HG03196 (cell line): ENCODE results near the gene SPEM3.

Experiments used
- ATAC-seq: cut with Tn5 transposase; IDR thresholded peaks from one replicate; pipeline ENCODE4 v1.9.1; 2021; ENCODE audit not compliant: unreplicated experiment

The SPEM3 gene

DNA sequence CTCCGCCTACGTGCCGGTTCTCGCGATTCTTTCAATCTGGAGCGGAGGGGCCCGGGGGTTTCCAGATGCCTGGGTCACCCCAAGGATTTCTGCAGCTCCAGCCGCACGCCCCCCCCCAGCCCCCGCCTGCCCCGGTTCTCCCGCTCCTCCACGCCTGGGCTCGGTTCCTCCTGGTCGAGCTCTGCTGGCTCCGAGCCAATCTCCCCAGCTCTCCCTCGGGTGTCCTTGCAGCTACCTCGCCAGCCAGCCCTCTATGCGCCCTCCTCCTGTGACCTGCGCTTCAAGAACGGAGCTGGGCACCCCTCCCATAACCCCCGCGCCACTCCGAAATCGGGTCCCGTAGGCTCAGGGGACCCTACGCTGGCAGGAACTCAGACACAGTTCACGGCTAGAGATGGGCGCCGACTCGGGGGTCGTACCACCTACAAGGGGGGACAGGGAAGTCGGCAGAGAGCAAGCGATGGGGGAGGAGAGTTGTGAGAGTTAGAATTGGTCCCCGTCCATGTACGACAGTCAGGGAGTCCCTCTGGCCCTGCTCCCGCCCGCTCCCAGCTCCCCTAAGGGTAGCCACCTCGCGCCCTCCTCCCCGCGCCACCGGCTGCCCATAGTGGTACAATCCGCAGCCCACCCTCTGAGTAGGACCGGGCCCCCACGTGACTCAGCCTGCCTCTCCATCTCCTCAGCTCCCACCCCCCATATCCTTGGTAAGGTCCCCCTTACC lies 11.6 kb downstream of the SPEM3 start:
- ATAC-seq = no peak

DNA sequence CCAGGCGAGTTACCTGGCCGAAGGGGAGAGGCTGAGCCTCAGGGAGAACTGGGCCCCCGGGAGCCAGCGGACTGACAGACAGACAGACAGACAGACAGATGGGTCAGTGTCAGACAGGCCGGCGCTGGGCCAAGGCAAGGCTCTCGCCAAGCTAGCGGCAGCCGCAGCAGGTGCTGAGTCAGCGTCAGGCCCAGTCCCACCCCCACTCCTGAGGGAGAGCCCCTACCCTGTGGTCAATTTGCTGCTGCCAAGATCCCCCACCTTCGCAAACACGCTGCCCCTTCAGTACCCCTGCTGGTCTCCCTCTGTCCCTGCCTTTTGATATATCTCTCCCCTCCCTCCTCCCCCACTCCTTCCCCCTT lies 12.2 kb downstream of the SPEM3 start:
- no peak for ATAC-seq

DNA sequence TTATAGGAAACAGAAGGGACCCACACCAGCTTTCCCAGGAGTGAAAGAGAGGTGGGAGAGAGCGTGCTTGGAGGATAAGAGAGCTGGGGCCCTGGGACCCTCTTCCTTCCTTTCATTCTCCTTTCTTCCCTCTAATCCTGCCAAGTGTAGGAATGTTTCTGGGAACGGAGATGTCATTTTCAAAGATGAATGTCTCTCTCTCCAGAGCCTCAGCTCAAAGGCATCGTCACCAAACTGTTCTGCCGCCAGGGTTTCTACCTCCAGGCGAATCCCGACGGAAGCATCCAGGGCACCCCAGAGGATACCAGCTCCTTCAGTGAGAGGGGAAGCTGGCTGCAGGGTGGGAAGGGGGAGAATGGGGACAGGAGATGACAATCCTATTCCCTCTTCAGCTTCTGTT lies 12.6 kb downstream of the SPEM3 start:
- ATAC-seq = no peak

DNA sequence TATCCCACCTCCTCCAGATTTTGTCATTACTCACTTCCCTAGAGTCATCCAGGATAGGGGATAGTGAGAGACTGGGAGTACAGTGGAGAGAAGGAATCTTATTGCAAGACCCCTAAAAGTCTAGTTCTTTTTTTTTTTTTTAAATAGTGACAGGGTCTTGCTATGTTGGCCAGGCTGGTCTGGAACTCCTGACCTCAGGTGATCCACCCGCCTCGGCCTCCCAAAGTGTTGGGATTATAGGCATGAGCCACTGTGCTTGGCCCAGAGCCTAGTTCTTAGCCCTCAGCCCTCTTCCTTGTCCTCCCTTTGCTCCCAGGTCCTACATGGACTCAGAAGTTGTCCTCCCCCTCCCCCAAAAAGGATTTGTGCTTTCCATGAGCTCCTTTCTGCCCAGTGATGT lies 13.5 kb downstream of the SPEM3 start:
- no peak for ATAC-seq

DNA sequence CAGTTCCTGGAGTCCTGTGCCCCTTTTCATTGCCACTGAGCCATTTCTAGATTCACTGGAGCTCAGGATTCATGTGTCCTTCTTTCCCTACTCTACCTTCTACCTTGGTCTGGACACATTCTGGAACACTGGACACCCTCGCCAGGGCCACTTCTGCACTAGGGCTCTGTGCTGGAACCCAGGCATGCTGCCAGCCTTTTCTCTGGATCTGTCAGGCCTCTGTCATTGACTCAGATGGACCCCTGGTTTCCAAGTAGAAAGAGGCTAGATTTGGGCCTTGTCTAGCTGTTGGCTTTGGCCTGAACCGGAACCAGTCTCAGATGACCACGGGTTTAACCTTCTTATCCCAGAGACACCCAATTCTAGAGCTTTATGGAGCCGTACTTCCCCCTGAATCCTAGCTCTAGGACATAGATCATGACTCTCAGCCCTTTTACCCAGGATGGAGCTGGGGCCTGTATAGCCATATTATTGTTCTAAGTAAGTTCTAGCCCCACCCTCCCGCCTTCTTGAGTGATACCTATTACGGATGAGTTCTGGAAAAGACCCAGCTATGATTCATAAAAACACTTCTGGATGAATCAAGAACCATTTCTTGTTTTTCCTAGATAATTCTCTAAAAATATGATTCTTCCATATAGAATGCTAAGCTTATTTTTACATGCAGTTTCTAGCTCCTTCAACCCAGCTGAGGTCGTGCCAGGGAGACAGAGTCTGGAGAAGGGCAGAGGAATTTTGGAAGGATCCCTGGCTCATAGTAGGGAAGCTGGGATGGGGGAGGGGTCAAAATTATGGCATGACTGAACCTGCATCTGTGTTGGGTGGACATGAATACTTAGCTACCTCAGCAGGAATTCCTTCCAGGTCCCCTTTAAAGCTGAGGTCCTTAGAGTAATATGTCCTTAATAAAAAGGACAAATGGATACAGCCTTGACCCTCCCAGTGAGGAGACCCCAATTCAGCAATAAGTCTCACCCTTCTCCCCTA lies 15.1 kb downstream of the SPEM3 start:
- no peak for ATAC-seq

DNA sequence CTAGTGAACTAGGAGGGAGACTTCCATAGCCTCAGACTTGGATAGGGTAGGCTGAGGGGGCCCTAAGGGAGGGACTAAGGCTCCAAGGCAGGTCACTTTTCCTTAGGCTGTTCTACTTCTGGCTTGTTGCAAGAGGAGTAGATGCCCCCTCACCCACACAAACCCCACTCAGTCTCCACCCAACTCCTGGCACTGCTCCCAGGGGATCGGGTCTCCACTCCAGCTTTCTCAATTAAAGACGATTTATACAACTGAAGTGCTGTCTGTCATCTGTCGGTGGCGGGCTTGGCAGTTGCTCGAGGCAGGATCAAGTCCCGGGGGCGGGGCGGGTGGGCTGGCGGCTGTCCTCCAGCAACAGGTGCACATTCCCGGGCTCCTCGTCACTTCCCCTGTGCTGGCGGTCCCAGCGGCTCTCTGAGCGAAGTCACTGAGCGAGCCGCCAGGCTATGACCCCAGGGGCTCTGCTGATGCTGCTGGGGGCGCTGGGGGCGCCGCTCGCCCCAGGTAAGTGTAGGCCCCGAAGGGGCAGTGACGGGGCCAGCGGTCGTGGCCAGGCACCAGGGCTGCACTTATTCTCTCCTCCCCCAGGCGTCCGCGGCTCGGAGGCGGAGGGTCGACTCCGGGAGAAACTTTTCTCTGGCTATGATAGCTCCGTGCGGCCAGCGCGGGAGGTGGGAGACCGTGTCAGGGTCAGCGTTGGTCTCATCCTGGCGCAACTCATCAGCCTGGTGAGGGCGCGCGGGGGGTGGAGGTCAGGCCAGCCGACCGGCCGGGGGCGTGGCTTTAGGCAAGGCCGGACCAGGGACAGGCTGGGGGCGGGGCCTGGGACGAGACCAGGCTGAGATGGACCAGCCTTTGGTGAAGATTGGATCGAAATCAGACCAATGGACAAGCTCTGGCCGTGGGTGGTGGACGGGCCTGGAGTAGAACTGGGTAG lies 16.3 kb downstream of the SPEM3 start, which contains the start of gene CHRNB1:
TSS of gene CHRNB1 (plus strand) at position 380 of the 937 bp plus-strand sequence. CDS start at position 447, 67 bp downstream.
- ATAC-seq = no peak

DNA sequence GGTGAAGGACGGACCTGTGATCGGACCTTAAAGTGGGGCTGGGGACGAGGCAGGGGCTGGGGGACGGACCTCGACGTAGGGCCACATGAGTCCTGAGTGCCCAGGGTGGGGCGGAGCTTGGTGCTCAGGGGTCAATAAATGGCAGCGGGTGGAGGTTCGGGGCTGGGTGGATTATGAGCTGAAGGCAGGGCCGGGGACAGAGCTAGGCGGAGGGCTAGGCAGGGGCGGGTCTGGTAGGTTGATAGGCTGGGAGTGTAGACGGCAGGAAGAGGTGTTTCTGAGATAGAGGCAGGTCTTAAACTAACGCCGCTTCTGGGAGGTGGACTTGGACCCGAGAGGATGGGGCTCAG lies 16.9 kb downstream of the SPEM3 start:
- ATAC-seq = no peak

DNA sequence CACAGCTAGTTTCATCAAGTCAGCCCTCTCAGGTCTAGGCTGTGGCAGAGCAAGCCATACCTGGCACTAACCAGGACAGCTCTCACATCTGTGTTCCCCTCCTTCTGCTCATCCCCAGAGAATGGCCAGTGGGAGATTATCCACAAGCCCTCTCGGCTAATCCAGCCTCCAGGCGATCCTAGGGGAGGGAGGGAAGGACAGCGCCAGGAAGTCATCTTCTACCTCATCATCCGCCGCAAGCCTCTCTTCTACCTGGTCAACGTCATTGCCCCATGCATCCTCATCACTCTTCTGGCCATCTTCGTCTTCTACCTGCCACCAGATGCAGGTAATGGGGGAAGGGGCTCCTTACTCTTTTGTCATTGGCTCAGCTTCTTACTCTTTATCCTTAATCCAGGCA lies 19.8 kb downstream of the SPEM3 start:
- ATAC-seq = no peak

DNA sequence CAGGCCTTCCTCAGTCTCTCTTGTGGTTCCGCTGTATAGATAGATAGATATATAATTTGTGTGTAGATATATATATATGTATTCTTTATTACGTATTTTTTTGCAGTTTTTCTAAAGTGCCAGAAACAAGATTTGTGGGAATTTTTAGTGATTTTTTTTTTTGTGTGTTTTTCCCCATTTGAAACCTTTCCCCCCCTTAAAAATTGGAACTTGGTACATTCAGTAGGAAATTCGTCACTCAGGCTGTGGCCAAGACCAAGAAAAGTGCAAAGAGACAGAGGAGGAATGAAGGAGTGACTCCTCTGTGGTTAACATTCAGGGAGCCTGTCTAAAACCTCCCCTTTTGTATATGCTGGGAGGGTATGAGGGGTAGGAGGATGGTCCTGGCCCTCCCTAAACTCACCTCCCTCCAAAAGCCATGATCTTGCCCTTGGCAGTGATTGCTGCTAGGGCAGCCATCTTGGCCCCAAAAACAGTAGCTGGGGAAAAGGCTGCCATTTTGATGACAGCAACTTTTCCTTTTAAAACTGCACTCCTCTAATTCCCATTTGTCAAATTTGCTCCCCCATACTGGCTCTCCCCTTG lies 31.4 kb downstream of the SPEM3 start:
- ATAC-seq = no peak

DNA sequence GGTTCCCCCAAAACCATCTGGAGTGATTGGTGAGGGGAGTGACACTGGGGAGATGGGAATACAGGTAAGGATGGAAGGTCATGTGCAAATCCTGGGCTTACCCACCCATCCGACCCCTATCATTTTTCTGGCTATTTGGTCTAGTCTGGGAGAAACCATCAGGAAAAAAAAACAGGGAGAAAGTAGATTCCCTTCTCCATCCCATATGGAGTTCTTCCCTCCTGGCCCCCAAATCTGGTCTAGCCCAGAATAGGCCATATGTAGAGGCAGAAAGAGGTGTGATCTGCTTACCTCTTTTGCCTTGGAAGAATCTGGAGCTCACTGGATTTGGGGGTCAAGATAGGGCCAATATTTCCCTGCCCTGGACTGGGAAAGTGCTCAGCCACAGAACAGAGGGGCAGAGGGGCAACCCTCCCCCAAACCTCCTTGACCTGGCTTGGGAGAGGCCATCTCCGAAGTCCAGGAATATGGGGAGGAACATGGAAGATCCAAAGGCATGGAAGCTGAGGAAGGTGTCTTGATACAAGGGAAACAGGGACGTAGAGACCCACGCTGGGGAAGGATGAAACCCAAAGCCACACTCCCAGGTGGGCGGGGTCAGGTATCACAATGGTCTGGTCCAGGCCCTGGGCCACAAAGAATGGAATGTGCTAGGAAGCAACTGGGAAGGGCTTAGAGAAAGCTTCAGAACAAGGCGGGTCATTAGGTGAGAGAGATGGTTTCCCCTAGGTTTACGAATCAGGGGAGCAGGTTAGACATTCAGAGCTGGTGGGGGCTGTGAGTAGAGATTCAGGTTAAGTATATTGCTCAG lies 32.4 kb downstream of the SPEM3 start:
- no peak for ATAC-seq

DNA sequence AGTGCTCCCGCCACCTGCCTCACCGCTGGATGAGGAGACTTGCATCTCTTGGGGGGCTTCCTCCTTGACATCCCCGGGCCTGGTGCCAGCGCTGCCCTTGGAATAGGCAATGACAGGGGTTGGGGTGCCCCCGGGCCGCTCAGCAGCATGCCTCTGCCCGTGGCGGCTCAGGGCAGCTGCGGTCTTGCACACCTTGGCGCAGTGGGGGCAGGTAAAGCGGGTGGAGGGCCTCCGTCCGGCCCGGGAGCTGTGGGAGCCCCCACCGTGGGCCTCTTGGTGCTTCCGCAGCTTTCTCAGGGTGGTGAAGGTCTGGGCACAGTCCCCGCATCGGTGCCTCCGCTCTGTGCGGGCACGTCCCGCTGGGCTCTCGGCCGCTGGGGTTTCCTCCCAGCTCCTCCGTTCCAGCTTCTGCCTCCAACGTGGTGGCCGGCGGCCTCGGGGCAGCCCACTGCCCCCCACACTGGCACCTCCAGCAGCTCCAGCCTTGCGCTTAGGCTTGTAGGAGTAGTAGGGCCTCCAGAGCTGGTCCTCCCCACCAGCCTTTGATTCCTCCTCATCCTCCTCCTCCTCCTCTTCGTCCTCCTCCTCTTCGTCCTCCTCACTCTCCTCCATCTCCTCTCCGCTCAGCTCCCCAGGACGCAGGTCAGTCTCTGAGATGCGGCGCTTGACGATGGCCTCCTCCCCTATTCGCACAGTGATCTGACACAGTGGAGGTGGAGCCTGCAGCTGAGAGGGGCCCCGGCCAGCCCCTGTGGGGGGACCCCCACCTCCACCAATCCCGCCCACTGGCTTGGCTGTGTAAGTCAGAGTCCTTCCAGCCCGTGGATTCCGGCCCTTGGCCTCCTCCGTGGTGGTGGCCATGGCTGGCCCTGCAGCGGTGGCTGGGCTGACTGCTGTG lies 34.1 kb downstream of the SPEM3 start:
- no peak for ATAC-seq

DNA sequence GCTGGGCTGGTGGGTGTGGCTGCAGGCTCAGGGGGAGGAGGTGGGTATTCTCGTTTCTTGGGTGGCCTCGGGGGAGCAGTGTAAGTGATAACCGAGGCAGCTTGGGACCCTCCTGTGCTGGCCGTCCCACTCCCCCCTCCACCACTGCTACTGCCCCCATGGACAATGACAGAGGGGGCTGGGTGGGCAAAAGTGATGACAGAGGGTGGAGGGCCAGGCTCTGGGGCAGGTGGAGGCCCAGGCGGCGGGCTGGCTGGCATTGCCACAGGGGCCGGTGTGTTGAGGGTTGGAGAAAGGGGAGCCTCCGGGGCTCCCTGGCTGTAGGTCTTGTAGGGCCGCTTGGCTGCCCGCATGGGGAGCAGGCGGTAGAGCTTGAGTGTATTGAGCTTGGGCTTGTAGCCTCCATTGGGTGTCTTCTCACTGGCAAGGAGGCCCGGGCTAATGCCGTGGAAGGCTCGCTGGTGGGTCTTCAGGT lies 34.8 kb downstream of the SPEM3 start:
- no peak for ATAC-seq

DNA sequence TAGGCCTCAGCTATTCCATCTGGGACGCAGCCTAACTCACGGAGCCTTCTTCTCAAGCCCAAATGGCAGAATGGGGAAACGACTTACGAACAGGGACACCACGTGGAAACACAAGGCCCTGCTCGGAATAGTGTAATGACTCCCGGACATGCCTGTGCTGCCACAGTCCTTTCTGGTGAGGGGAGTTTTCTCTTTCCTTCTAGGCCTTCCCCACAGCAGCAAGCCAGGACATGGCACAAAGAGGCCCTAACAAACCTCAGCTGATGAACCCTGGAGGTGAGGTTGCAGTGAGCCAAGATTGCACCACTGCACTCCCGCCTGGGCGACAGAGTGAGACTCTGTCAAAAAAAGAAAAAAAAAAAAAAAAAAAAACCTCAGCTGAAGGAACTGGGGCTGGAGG lies 35.4 kb downstream of the SPEM3 start:
- ATAC-seq = no peak

DNA sequence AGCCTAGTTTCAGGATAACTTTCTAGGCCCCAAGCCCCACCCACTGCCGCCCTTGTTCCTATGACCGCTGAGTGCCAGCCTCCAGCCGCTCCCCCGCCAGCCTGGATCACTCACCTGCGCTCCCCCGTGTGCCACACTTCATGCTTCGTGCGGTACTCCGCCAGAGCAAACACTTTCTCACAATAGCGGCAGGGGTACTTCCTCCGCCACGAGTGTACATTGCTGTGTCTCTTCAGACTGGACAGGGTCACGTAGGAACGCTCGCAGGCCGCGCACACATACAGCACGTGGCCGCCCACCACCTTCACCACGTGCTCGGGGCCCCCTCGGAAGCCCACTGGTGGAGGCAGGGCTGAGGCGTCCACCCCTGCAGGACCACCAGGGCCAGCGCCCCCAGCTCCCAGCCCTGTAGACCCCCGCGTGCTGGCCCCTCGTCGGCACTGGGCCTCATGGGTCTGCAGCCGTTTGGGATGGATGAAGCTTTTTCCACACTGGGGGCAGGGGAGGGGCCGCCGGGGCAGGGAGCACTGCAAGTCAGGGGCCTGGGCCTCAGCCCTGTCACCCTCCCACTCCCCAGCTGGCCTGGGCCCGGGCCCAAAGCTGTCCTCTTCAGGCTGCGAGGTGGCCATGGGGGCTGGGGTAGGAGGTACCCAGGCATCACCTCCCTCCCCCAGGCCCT lies 37.1 kb downstream of the SPEM3 start:
- no peak for ATAC-seq

DNA sequence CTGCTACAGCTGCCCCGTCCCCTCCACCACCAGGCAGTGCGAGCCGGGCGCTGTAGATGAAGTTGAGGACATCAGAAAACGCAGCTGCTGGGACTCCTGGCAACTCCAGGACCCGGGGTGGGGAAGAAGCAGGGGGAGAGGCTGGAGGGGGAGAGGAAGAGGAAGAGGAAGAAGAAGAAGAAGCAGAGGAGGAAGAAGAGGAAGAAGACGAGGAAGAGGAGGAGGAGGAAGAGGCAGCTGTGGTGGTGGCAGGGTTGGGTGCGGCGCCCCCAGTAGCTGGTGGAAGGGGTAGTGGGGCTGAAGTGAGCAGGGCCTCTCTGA lies 37.6 kb downstream of the SPEM3 start:
- no peak for ATAC-seq

DNA sequence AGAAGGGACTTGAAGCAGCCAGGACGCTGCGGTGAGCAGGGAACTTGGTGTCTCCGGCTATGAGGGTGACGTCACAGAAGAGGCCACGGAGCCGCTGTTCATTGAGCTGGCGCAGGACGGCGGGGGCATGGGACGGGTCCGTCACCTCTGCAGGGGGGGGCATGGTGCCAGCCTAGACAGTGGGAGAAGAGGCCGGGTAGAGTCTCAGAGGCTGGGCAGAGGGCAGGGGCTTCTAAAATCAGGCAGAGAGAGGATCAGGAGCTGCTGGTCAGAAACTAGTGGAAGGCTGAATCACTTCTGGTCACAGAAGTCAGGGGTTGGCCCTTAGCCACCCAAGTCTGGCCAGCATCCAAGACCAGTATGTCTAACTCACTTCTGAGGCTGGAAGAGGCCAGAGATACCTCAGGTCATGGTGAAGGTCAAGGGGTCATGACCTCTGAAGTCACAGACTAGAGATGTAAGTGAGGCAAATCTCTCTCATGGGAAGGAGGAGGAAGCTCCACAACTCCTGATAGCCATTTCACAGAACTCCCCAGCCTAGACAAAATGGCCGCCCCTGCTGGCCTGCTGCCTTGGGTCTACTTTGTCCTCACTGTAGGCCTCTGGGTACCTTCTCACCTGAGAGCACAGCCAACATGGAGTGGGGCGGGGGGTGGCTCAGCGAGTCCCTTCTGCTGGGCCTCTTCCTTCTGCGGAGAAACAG lies 38.1 kb downstream of the SPEM3 start:
- no peak for ATAC-seq

DNA sequence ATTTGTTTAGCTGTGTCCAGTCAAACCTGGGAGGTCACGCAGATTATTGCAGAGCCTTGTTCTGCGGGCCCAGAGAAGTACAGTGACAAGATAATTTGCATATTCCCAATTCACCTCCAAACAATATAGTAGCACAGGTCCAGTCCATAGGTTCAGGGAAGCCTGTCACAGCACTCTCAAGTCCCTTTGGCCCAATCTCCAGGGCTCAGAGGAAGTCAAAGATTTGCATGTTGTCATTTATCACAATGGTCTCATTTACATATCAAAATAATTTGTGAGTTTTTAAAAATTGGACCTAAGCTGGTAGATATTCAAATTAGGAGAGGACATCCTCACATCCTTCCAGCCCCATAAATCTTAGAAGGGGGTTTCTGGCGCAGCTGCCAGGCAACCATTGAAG lies 38.8 kb downstream of the SPEM3 start:
- no peak for ATAC-seq

DNA sequence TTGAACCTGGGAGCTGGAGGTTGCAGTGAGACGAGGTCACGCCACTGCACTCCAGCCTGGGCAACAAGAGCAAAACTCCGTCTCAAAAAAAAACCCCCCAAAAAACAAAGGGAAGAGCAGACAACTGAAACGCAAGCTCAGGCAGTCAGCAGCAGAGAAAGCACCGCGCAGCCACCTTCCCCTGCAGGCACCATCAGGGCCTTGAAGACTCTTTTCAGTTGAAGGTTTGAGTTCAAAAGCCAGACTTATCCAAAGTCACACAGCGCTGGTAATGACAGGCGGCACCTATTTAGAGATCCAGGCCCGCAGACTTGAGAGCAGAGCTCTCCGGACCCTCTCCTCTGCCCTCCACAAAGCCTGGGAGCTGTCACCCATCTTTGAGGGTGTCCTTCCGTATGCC lies 39.6 kb downstream of the SPEM3 start:
- no peak for ATAC-seq
